NOMO-1 treated with DMSO at 0.1 percent for 48 hours (cell line): Measurements from ENCODE around the gene ORAI3.

Source experiments
- DNase-seq: peaks from one replicate; lab custom pipeline; 2025; ENCODE audit not compliant: unreplicated experiment; lab: John Stamatoyannopoulos, UW

ORAI3 gene

GRCh38 chr16:30966033-30966619 lies 17.3 kb downstream of the ORAI3 start:
- DNase-seq: no peak

- DNase-seq: no peak
Observed at GRCh38 chr16:30967795-30968194, 18.9 kb downstream of the ORAI3 start.

GRCh38 chr16:30969246-30969842 lies 20.5 kb downstream of the ORAI3 start:
- DNase-seq: no peak

- no peak for DNase-seq
Observed at GRCh38 chr16:30971298-30971697, 22.4 kb downstream of the ORAI3 start.

- no peak for DNase-seq
Observed at GRCh38 chr16:30972872-30973271, 24.0 kb downstream of the ORAI3 start.

GRCh38 chr16:30974348-30974747 lies 25.5 kb downstream of the ORAI3 start:
- DNase-seq: no peak

- no peak for DNase-seq
Observed at GRCh38 chr16:30976486-30976885, 27.6 kb downstream of the ORAI3 start.

GRCh38 chr16:30977502-30977901 lies 28.6 kb downstream of the ORAI3 start:
- no peak for DNase-seq

- no peak for DNase-seq
Observed at GRCh38 chr16:30979170-30980022, 30.5 kb downstream of the ORAI3 start.

GRCh38 chr16:30980023-30980371 lies 31.1 kb downstream of the ORAI3 start:
- DNase-seq: no peak

GRCh38 chr16:30980434-30980833 lies 31.6 kb downstream of the ORAI3 start:
- DNase-seq: no peak

- no peak for DNase-seq
Observed at GRCh38 chr16:30980959-30981358, 32.1 kb downstream of the ORAI3 start.

- DNase-seq: no peak
Observed at GRCh38 chr16:30982548-30983288, 33.9 kb downstream of the ORAI3 start.

- DNase-seq: no peak
Observed at GRCh38 chr16:30983289-30983889, 34.5 kb downstream of the ORAI3 start.

- no peak for DNase-seq
Observed at GRCh38 chr16:30983898-30984610, 35.2 kb downstream of the ORAI3 start.

- peak; percentile 70 for DNase-seq
Observed at GRCh38 chr16:30984669-30985400, 36.0 kb downstream of the ORAI3 start, which contains the start of gene HSD3B7. TSS of gene HSD3B7 (plus strand) at chr16:30985207. CDS start at chr16:30985659, 452 bp downstream.

- no peak for DNase-seq
Observed at GRCh38 chr16:30985401-30986128, 36.7 kb downstream of the ORAI3 start.

GRCh38 chr16:30986129-30986991 lies 37.5 kb downstream of the ORAI3 start:
- DNase-seq: no peak
